ENCODE data around the gene C5.
"Not testable (repeated sequence)": the region's sequence is repeated elsewhere in the genome, so short reads cannot be mapped to it uniquely, and the experiment has no call there.

The C5 gene

DNA sequence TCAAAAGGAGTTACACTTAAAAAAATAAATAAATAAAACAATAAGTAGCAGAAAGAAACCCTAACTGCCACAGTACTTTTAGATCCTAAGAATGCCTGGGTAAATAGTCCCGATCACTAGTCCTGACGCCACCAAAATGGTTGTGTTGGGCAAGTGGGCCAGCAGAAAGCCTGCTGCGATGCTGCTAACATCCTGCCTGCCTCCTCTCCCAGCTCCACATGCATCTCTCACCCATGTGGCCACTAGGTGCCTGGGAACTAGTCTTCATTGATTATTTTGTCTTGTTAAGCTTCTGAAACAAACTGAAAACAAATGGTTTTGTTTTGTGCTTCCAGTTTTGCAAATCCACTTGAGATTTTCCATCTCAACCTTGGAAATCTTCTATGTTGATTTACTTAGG is 69.1 kb downstream of the C5 start:
- DNase-seq (ENCODE audit: low read depth in 3 of 3, low spot score in 1 of 3) = no peak

DNA sequence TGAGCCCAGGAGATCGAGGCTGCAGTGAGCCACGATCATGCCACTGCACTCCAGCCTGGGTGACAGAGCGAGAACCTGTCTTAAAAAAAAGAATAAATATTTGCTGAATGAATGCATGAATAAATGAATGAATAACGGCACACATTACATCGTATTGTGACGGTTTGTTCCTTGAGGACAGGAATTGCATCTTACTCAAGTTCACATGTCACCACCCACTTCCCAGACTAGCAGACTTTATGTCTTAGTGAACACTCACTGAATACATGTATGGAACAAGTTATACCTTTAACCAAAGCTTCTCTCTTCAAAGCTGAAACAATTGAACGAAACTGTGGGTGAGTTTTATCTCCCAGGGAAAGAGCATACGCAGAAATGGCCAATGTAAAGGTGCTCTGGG is 70.3 kb downstream of the C5 start:
- no peak for DNase-seq (ENCODE audit: low read depth in 3 of 3, low spot score in 1 of 3)

DNA sequence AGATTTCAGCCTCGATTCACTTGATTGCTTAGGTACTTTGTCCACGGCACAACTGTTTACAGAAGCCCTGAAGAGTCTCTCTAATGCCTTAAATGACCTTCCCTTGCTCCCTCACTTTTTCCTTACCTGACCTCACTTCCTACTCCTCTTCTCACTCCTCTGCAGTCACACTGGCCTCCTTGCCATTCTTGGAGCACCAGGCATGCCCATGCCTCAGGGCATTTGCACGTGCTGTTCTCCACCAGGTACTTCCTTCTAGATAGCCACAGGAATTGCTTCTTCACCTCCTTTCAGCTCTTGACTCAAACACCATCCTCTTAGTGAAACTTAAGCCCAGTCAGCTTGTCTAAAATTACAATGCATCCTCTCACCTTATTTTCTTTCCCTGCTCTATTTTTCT is 71.1 kb downstream of the C5 start:
- DNase-seq (ENCODE audit: low read depth in 3 of 3, low spot score in 1 of 3) = no peak

- no peak for DNase-seq (ENCODE audit: low read depth in 3 of 3, low spot score in 1 of 3)
Measured at GRCh38 chr9:120977321-120977720, 72.8 kb downstream of the C5 start.

DNA sequence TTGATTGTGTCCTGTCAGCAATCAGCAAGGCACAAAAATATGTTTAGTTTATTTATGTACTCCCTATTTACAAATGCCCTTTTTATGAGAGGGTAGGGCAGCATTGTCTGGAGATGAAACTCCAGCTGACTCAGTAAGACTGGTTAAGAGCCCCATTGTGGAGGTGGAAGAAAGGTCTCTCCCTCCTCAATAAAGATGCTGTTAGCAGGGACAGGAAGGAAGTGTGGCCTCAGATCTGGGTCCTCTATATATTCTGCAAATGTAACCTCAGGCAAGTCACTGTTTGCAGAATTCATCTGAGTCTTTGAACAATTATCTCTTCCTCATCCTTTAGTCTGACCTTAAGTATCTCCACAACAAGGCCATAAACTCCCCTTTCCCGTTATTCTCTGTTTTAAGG is 75.2 kb downstream of the C5 start:
- no peak for DNase-seq (ENCODE audit: low read depth in 3 of 3, low spot score in 1 of 3)

DNA sequence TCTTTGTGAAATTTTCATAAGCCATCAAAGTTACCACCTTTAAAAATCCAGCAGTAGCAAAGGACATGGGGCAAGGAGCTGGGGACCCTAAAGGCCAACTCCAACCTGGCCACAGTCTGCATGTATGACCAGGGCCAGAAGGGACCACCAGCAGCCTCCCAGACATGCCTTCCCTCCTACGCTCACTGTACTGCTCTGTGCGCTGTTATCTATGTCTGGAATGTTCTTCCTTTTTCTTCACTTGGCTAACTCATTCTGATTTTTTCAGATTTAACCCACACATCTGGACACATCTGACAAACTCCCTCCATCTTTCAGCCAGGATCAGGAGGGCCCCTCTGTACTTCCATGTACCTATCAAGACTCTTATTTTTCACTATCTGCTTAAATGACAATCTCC is 75.9 kb downstream of the C5 start:
- no peak for DNase-seq (ENCODE audit: low read depth in 3 of 3, low spot score in 1 of 3)

GRCh38 chr9:120971938-120972337 is 78.1 kb downstream of the C5 start:
- DNase-seq (ENCODE audit: low read depth in 3 of 3, low spot score in 1 of 3) = no peak

DNA sequence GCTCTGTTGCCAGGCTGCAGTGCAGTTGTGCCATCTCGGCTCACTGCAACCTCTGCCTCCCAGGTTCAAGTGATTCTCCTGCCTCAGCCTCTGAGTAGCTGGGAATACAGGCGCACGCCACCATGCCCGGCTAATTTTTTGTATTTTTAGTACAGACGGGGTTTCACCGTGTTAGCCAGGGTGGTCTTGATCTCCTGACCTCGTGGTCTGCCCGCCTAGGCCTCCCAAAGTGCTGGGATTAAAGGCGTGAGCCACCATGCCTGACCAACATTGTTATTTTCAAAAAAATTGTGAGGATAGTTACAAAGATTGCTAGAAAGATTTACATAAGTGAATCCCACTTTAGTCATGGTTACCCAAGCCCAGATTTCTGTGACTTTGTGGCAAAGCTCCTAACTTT is 78.6 kb downstream of the C5 start:
- DNase-seq (ENCODE audit: low read depth in 3 of 3, low spot score in 1 of 3) = not testable (repeated sequence)

- no peak for DNase-seq (ENCODE audit: low read depth in 3 of 3, low spot score in 1 of 3)
Measured at GRCh38 chr9:120970244-120970643, 79.8 kb downstream of the C5 start.

- no peak for DNase-seq (ENCODE audit: low read depth in 3 of 3, low spot score in 1 of 3)
Measured at GRCh38 chr9:120966013-120966369, 84.1 kb downstream of the C5 start.

DNA sequence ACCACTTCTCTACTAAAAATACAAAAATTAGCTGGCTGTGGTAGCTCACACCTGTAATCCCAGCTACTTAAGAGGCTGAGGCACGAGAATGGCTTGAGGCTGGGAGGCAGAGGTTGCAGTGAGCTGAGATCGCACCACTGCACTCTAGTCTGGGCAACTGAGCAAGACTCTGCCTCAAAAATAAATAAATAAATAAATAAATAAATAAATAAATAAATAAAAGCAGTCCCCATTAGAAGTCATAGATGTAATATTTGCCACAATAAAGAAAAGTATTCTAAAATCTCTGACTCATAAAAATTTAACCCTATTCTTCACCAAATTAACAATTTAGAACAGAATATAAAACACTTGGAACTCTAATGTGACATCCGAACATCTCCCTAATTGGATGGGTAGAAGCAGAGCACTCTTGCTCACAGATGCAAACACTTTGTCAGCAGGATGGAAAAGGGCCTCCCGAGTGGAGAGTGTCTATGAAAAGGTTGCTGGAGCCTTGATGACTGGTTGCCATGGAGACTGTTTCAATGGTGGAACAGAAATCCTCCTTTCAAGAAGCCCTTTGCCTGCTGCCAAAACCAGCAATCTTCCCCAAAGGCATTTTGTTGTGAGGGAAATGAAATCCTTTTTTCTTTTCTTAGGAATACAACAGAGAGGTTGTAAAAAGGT is 84.6 kb downstream of the C5 start:
- no peak for DNase-seq (ENCODE audit: low read depth in 3 of 3, low spot score in 1 of 3)

- no peak for DNase-seq (ENCODE audit: low read depth in 3 of 3, low spot score in 1 of 3)
Measured at GRCh38 chr9:120961936-120962335, 88.1 kb downstream of the C5 start.

- DNase-seq (ENCODE audit: low read depth in 3 of 3, low spot score in 1 of 3) = no peak
Measured at GRCh38 chr9:120960001-120960400, 90.1 kb downstream of the C5 start.

- DNase-seq (ENCODE audit: low read depth in 3 of 3, low spot score in 1 of 3) = no peak
Measured at GRCh38 chr9:120956862-120957261, 93.2 kb downstream of the C5 start.

DNA sequence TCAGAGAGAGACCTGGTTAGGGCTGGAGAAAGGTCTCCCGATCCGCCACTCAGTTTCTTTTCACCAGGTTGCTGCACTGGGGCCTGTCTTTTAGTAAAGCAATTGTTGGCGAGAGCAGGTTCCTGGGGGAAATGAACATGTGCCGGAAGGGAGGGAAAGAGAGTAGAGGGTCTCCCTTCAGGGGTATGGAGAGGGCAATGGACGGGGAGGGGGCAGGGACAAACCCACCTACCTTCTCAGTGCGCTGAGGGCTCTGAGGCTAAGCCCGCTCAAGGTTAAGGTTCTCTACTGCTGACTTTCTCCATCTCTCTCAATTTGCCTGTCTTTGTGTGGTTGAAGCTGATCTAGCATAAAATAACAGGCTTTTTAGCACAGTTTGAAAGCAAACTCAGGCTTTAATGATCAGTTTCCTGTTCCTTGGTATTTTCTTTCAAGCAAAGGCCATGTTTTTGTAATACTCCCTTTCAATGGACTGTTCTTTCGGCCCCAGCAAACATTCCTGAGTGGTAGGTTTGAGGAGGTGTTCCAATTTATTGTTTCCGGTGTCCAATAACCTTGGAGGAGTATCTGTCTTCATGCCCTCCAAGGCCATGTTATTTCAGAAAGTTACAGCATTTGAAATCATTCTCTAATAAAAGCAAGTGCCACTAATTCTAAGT is 98.0 kb downstream of the C5 start:
- no peak for DNase-seq (ENCODE audit: low read depth in 3 of 3, low spot score in 1 of 3)

DNA sequence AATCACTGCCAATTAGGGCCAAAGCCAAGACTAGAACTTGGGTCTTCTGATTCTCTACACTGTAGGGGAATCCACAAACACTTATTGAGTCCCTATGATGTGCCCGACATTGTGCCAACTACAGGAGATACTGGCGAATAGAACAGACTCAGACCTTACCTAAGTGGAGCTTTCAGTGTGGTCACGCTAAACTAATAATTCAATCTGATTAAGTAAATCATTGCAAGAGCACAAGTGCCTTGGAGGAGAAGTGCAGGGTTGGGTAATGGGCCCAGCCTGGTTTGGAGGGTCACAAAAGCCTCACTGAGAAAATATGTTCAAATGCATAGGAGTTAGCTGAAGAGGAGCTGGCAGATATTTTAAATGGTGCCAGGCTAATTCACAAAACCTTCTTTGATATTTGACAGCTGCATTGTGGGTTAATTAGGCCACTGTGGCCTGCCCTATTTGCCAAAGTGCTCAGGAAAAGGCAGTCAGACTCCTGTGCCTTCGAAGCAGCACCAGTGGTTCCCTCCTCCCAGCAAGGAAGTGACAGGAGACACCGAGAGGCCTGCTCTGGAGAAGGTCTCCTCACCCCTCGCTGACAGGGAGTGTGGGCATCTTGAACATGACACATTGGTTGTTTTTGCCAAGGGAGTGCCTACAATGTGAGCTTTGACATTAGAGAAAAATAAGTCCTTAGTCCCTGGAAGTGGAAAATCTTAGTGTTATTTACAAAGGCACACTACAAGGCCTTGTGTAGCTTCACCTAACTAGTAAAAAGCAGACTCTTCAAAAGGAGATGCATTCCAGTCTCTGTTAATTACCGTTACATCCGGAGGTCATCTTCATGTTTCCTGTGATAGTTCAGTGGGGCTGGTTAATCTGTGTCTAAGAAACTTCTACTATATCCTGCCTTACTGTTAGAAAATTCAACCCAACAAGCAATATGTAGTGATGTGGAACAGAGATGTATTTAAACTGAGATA is 99.4 kb downstream of the C5 start:
- DNase-seq (ENCODE audit: low read depth in 3 of 3, low spot score in 1 of 3) = no peak

GRCh38 chr9:120949290-120949689 is 100.8 kb downstream of the C5 start:
- DNase-seq (ENCODE audit: low read depth in 3 of 3, low spot score in 1 of 3) = no peak

DNA sequence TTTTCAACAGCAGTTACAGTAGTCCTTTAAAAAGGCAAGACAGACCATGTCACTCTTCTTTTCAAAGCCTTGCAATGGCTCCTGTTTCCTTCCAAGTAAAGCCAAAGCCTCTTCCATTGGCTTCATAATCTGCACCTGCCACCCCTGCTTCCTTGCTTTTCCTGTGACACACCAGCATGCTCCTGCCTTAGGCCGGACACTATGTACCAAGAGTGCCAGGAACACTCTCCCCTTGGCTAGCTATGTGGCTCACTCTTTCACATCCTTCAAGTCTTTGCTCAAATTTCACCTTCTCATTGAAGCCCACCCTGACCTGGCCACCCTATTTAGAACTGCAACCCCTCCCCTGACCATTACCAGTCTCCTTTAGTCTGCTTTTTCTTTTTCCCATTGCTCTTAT is 101.3 kb downstream of the C5 start:
- no peak for DNase-seq (ENCODE audit: low read depth in 3 of 3, low spot score in 1 of 3)

GRCh38 chr9:120947222-120947621 is 102.9 kb downstream of the C5 start:
- no peak for DNase-seq (ENCODE audit: low read depth in 3 of 3, low spot score in 1 of 3)

DNA sequence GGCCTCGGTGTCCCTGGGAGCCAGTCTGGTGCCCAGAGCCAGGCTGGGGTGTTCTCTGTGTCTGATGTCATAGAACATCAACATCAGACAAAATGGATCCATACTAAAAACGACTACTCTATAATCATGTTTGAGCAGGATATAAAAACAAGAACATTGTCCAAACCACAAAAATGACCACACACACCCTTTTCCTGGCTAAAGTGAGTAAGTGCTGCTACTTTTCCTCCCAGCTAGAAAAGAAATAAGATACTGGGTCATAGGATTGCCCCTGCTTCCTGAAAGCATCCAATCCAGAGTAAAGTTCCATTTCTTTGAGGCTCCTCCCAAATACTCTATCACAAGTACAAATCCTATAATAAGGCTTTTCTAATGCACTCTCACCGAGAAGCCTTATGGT is 103.8 kb downstream of the C5 start:
- DNase-seq (ENCODE audit: low read depth in 3 of 3, low spot score in 1 of 3) = no peak

DNA sequence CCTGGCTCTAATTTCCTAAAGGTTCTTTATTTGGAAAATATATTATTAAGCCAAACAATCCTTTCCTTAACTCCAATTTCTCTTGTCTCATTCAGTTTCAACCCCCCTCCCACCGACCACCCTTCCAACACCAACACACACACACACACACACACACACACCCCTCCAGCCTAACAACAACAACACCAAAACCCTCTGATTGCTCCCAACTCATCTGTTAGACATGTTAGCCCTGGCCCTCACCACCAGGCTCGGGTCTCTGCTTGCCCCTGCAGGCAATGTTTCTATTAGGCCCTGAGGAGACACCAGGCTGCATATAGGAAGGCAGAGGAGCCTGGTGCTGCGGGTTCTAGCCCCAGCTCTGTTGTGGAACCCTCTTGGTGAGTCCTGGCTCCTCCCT is 105.1 kb downstream of the C5 start:
- no peak for DNase-seq (ENCODE audit: low read depth in 3 of 3, low spot score in 1 of 3)

GRCh38 chr9:120944434-120944843 is 105.6 kb downstream of the C5 start:
- no peak for DNase-seq (ENCODE audit: low read depth in 3 of 3, low spot score in 1 of 3)

Measured in stimulated activated CD4-positive, alpha-beta T cell treated with anti-CD3 and anti-CD28 coated beads, TNF-alpha, amount 100 ng/mL, for 1 hour (primary cell).